GM12875 (cell line): Measurements from ENCODE around the gene SLC25A25.

Source experiments
- H3K4me3 ChIP-seq: one replicate; pipeline ENCODE4 v1.5.1; 2011; ENCODE audit warnings: low read depth, low read length, control low read depth
- TF ChIP-seq, protein P1 (sequence below): IDR thresholded peaks from 2 replicates; pipeline ENCODE4 v1.5.1; 2011; ENCODE audit warnings: low read depth, mild to moderate bottlenecking, control low read depth, inconsistent platforms, low read length, moderate library complexity, borderline replicate concordance; ENCODE audit not compliant: insufficient read depth

Gene SLC25A25

DNA sequence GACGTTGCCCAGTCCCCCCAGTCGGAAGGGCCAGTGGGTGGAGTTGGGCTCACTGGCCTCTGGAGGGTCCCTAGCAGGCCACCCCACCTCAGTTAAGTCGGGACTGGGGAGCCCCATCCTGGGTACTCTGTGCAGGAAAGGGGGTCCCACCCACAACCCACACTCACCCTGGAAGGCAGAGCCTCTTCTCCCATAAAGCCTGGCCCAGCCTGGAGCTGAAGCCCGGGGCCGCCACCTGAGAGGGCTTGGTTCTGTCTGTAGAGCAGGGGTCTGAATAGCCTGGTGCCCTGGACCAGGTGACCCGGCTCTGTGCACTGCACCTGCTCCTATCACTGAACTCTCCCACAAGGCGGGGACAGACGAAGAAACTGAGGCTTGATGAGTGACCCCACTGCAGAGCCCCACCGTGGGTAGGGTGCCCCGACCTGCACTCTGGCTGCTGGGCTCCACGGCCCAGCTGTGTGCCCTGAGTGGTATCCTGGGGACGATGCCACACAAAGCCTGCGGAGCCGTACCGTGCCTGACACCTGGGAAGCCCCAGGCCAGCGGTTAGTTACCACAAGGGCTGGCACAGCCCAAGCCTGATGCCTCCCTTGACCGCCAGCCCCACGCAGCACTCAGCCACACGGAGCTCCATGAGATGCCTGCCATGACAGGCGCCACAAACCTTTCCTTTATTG is 52.2 kb downstream of the SLC25A25 start:
- TF ChIP-seq, protein P1, sequence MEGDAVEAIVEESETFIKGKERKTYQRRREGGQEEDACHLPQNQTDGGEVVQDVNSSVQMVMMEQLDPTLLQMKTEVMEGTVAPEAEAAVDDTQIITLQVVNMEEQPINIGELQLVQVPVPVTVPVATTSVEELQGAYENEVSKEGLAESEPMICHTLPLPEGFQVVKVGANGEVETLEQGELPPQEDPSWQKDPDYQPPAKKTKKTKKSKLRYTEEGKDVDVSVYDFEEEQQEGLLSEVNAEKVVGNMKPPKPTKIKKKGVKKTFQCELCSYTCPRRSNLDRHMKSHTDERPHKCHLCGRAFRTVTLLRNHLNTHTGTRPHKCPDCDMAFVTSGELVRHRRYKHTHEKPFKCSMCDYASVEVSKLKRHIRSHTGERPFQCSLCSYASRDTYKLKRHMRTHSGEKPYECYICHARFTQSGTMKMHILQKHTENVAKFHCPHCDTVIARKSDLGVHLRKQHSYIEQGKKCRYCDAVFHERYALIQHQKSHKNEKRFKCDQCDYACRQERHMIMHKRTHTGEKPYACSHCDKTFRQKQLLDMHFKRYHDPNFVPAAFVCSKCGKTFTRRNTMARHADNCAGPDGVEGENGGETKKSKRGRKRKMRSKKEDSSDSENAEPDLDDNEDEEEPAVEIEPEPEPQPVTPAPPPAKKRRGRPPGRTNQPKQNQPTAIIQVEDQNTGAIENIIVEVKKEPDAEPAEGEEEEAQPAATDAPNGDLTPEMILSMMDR: no peak
- H3K4me3 ChIP-seq: no peak overlapping the region

DNA sequence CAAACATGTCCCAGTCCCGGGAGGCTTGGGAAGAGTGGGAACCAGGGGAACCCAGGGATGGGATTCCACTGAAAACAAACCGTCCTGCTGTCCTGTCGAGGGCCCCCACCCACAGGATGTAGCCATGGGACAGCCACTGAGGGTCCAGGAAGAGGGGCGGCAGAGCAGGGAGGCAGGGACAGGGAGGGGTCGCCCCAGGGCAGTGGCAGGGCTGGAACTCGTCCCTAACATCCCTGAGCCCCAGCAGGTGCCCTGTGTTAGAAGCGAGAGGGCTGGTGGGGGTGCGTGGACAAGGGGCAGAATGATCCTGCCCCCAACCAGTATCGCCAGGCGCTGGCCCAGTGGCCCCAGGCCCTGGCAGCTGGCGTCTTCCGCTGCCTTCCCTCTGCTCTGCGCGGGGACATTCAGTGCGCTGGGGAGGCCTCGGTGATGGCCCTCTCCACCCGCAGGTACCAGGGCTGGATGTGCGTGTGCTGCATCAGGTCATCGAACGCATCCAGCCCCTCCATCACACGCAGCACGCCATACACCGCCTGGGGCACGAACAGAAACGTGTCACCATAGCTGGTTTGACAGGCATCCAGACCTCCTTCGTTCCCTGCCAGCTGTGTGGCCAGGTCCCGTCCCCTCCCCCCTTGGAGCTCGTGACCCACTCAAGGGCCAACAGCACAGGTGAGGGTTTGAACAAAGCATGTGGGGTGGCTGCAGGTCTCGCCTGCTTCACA is 52.9 kb downstream of the SLC25A25 start:
- TF ChIP-seq, protein P1: no peak
- H3K4me3 ChIP-seq: no peak overlapping the region

DNA sequence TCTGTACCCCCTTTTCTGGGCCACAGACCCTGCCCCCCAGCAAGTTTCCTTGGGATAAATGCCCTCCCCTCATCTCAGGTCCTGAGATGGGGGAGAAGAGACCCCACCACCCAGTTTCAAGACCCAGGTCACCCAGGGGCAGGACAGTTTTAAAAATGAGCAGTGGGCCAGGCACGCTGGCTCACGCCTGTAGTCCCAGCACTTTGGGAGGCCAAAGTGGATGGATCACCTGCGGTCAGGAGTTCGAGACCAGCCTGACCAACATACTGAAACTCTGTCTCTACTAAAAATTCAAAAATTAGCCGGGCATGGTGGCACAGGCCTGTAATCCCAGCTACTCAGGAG is 53.4 kb downstream of the SLC25A25 start:
- H3K4me3 ChIP-seq: no peak overlapping the region
- TF ChIP-seq, protein P1: no peak

DNA sequence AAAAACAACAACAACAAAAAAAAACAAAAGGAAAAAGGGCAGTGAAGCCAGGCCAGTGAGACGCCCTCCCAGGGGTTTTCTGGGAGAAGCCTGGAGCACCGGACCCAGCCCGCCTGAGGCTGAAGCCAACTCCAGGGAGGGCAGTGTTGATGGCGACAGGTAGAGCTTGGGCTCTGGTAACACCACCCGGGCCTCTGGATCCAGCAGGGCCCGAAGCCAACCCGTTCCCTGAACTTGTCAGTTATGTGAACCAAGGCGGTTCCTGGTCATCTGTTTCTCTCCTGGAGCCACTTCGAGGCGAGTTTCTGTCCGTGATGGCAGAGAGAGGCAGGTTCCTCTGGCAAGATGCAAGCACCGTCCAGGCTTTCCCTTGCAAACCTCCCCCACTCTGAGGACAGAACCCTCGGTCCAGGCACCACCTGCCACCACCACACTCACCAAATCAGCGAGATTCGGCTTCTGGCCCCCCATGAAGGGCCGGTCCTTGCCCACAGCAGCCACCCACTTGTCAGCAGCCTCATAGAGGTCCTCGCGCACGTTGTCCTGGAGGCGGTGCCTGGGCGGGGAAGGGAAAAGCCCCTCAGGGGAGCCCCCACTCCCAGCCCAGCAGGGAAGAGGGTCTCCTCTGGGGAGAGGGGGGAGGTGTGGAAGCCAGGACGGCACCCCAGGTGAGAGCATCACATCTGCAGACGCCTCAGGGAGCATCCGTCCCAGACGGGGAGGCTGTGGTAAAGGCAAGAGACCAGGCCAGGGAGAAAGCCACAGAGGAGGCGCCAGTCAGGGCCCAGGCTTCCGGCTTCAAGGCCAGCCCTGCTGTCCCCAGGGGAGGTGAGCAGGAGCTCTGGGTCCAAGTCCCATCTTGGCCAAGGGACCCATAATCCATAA is 54.1 kb downstream of the SLC25A25 start:
- no peak overlapping the region for H3K4me3 ChIP-seq
- TF ChIP-seq, protein P1: no peak

DNA sequence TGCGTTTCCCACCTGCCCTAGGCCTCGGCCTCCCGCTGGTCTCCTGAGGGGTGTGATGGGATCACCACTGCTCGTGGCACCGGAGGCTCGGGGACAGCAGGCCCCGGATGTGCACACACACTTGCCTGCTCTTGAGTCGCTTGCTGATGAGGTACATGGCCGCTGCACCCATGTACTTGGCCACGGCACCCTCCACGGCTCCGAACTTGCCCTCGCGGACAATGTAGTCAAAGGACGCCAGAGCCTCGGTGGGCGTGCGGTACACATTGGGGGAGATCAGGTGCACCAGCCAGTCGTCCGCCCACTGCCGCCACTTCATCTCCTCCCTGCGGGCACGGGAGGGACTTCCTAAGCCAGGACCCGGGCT is 54.8 kb downstream of the SLC25A25 start:
- TF ChIP-seq, protein P1: no peak
- H3K4me3 ChIP-seq: no peak overlapping the region

DNA sequence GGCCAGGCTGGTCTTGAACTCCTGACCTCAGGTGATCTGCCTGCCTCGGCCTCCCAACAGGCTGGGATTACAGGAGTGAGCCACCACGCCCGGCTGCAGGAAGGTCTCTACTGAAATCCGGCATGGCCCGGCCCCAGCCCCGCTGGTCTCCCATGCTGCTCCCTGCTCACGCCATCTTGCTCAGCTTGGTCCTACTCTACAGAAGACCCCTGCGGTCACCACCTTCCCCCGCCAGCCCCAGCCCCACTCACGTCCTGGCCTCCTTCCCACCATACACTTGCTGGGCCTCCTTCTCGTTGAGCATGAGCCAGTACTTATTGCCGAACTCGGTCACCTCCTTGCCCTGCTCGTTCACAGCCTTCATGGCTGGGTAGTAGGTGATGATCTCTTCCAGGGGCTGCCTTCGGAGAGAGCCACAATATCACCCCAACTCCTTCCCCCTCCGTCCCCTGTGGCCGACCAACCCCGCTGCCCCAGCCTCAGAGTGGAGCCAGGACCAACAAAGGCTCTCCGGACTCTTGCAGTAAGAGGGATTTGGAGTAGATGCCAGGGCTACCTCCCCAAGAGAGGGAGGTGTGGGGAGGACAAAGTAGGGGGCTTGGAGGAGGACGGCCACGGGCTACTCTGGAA is 55.5 kb downstream of the SLC25A25 start:
- TF ChIP-seq, protein P1: no peak
- no peak overlapping the region for H3K4me3 ChIP-seq
